Vagina (tissue), 2 donors: ENCODE results near the gene SLC10A7. TPM values are rescaled to one million over a fixed set of nuclear protein-coding genes. Genes with fewer than 3 reads are reported as not detected.

ENCODE experiments used
- DNase-seq, 2 donors: peaks; one replicate each; pipeline ENCODE4 v3.0.0-alpha.2; 2017; ENCODE audit errors: extremely low spot score in 2 of 2
- H3K27ac ChIP-seq: fragments of 200-600 bp; sonication (generic); one replicate; pipeline ENCODE4 v1.5.1; 2019
- H3K27me3 ChIP-seq: fragments of 200-600 bp; sonication (generic); one replicate; pipeline ENCODE4 v1.5.1; 2019
- H3K36me3 ChIP-seq, 2 donors: fragments of 200-600 bp; sonication (generic); one replicate each; pipeline ENCODE4 v1.5.1; 2017 to 2019
- H3K4me1 ChIP-seq: fragments of 200-600 bp; sonication (generic); one replicate; pipeline ENCODE4 v1.5.1; 2019
- H3K4me3 ChIP-seq, 2 donors: fragments of 200-600 bp; sonication (generic); 1 replicate in 1 of 2; 2 replicates in 1 of 2; pipeline ENCODE4 v1.5.1; 2016 to 2019
- H3K9me3 ChIP-seq: fragments of 200-600 bp; sonication (generic); one replicate; pipeline ENCODE4 v1.5.1; 2019
- CTCF ChIP-seq, 3 experiments: fragments of 450-650 bp in 2 of 3; fragments of 200-600 bp in 1 of 3; sonication (generic) in 1 of 3; IDR thresholded peaks; one replicate each; pipeline ENCODE4 v1.5.1; 2017 to 2019; ENCODE audit warnings: antibody characterized with exemption in 3 of 3, mild to moderate bottlenecking in 2 of 3, moderate library complexity in 2 of 3
- POLR2A ChIP-seq, 2 donors: fragments of 450-650 bp; IDR thresholded peaks; one replicate each; pipeline ENCODE4 v1.6.1; 2017; ENCODE audit warnings: antibody characterized with exemption in 2 of 2, mild to moderate bottlenecking in 2 of 2, moderate library complexity in 2 of 2
- POLR2AphosphoS5 ChIP-seq, 2 donors: sonication (generic); formaldehyde crosslinking; IDR thresholded peaks; one replicate each; pipeline ENCODE4 v1.9.0; 2017; ENCODE audit warnings: antibody characterized with exemption in 2 of 2, mild to moderate bottlenecking in 2 of 2, low read depth in 1 of 2; ENCODE audit not compliant: insufficient read depth in 1 of 2
- intact Hi-C: fragments of 100-400 bp; cut with DNase I; formaldehyde crosslinking; loops from one replicate; pipeline ENCODE4 v1.15.1; 2023
- total RNA-seq: library from RNA; depleted of rRNA; stranded (reverse); fragments of >200 nt; gene quantifications from one replicate; pipeline ENCODE4 v1.2.3, GENCODE V29; 2016

SLC10A7 gene
- total RNA-seq, 1 donor from 2014 or later = 14.2 TPM

GRCh38 chr4:146333187-146333894 lies 188.4 kb downstream of the SLC10A7 start:
- intact Hi-C loops = no loop called here

GRCh38 chr4:146330392-146330791 lies 191.3 kb downstream of the SLC10A7 start:
- H3K36me3 ChIP-seq = no peaks in the 10 kb centered on the region
- no peak for DNase-seq
- no peaks in the 10 kb centered on the region for H3K27me3 ChIP-seq
- H3K4me3 ChIP-seq = no peak overlapping the region
- intact Hi-C loops = no loop called here
- TF ChIP-seq POLR2A (IDR thresholded peaks at IDR 0.05) (no peak), CTCF (IDR thresholded peaks at IDR 0.05) (no peak), POLR2AphosphoS5 (IDR thresholded peaks at IDR 0.05; ENCODE audit: insufficient read depth in 1 of 2, low read depth in 1 of 2) (no peak)
- no peak overlapping the region for H3K27ac ChIP-seq
- no peaks in the 10 kb centered on the region for H3K9me3 ChIP-seq
- H3K4me1 ChIP-seq = no peaks in the 10 kb centered on the region

More at GRCh38 chr4:146333187-146333894, 188.4 kb downstream of the SLC10A7 start:
- Histone ChIP-seq H3K4me1 (no peaks in the 10 kb centered on the region), H3K9me3 (no peaks in the 10 kb centered on the region), H3K4me3 (no peak overlapping the region), H3K36me3 (no peaks in the 10 kb centered on the region), H3K27me3 (no peaks in the 10 kb centered on the region), H3K27ac (no peak overlapping the region)
- no peak for TF ChIP-seq CTCF (IDR thresholded peaks at IDR 0.05)
- TF ChIP-seq POLR2AphosphoS5 (IDR thresholded peaks at IDR 0.05; ENCODE audit: insufficient read depth in 1 of 2, low read depth in 1 of 2) = no peak
- no peak for TF ChIP-seq POLR2A (IDR thresholded peaks at IDR 0.05)
- DNase-seq = no peak

- Histone ChIP-seq H3K4me3 (no peak overlapping the region), H3K9me3 (no peaks in the 10 kb centered on the region), H3K4me1 (no peaks in the 10 kb centered on the region), H3K27me3 (no peaks in the 10 kb centered on the region), H3K36me3 (peaks cover 0 to 5% of the 10 kb centered on the region in 2 donors), H3K27ac (no peak overlapping the region)
- DNase-seq = no peak
- TF ChIP-seq POLR2A (IDR thresholded peaks at IDR 0.05) (no peak), CTCF (IDR thresholded peaks at IDR 0.05) (no peak), POLR2AphosphoS5 (IDR thresholded peaks at IDR 0.05; ENCODE audit: insufficient read depth in 1 of 2, low read depth in 1 of 2) (no peak)
- intact Hi-C loops = no loop called here
Measured at GRCh38 chr4:146329050-146329716, 192.6 kb downstream of the SLC10A7 start.

- intact Hi-C loops = no loop called here
Measured at GRCh38 chr4:146327859-146328650, 193.7 kb downstream of the SLC10A7 start.

More at GRCh38 chr4:146327859-146328650, 193.7 kb downstream of the SLC10A7 start:
- H3K9me3 ChIP-seq = no peaks in the 10 kb centered on the region
- DNase-seq = no peak
- H3K4me3 ChIP-seq = no peak overlapping the region
- TF ChIP-seq POLR2A (IDR thresholded peaks at IDR 0.05) = no peak
- TF ChIP-seq CTCF (IDR thresholded peaks at IDR 0.05) = no peak
- TF ChIP-seq POLR2AphosphoS5 (IDR thresholded peaks at IDR 0.05; ENCODE audit: insufficient read depth in 1 of 2, low read depth in 1 of 2) = no peak
- H3K27me3 ChIP-seq = no peaks in the 10 kb centered on the region
- H3K4me1 ChIP-seq = no peaks in the 10 kb centered on the region
- no peak overlapping the region for H3K27ac ChIP-seq
- H3K36me3 ChIP-seq = peaks cover 0 to 5% of the 10 kb centered on the region in 2 donors
